ENCODE results near the gene PLD4. TPM values are rescaled to one million over a fixed set of nuclear protein-coding genes. Genes with fewer than 3 reads are reported as not detected.

PLD4 gene
- total RNA-seq, 2 experiments from 2014 or later = not detected

Other genes with a start within 250 kb of the PLD4 start
- 10 to 100 TPM; 50.7 to 50.9 TPM for gene INF2, start 235.3 kb upstream of the PLD4 start, total RNA-seq
- gene ADSS1, start 200.7 kb upstream of the PLD4 start, total RNA-seq = 1 to 10 TPM; 5.1 to 5.5 TPM
- gene SIVA1, start 171.7 kb upstream of the PLD4 start, total RNA-seq = 10 to 100 TPM; 86.1 to 92.7 TPM
- gene AKT1, start 129.1 kb upstream of the PLD4 start, total RNA-seq = 100 to 1,000 TPM; 114 to 115 TPM
- gene ZBTB42, start 123.8 kb upstream of the PLD4 start, total RNA-seq = 1 to 10 TPM; 1.3 to 1.6 TPM
- 1 to 10 TPM; 3.3 TPM for gene CEP170B, start 59.6 kb upstream of the PLD4 start, total RNA-seq
- under 1 TPM; 0.10 TPM for gene AHNAK2, start 53.5 kb downstream of the PLD4 start, total RNA-seq
- under 1 TPM; 0.40 to 0.43 TPM for gene CLBA1, start 60.9 kb downstream of the PLD4 start, total RNA-seq
- gene CDCA4, start 96.2 kb downstream of the PLD4 start, total RNA-seq = 10 to 100 TPM; 59.6 to 60.4 TPM
- 10 to 100 TPM; 11.3 to 15.3 TPM for gene GPR132, start 140.6 kb downstream of the PLD4 start, total RNA-seq
- gene JAG2, start 243.9 kb downstream of the PLD4 start, total RNA-seq = 1 to 10 TPM; 2.9 to 3.6 TPM